NOMO-1 treated with dmso at 0.1 percent for 144 hours (cell line): ENCODE measurements around the gene QPRT.
"Not testable (repeated sequence)": the region's sequence is repeated elsewhere in the genome, so short reads cannot be mapped to it uniquely, and the experiment has no call there.

ENCODE experiments used
- DNase-seq: peaks from one replicate; lab custom pipeline; 2025; ENCODE audit not compliant: unreplicated experiment; lab: John Stamatoyannopoulos, UW

QPRT gene

GRCh38 chr16:29678691-29679267 lies at the start of gene QPRT:
QPRT (plus strand) TSS chr16:29679180; CDS start chr16:29679198, 18 bp downstream.
- no peak for DNase-seq

- not testable (repeated sequence) for DNase-seq
These were observed 49.7 kb upstream of the QPRT start for GRCh38 chr16:29629318-29629717.

- DNase-seq = not testable (repeated sequence)
These were observed 47.3 kb upstream of the QPRT start for GRCh38 chr16:29631658-29632057.

- DNase-seq = not testable (repeated sequence)
These were observed 43.1 kb upstream of the QPRT start for GRCh38 chr16:29635902-29636301.

- not testable (repeated sequence) for DNase-seq
These were observed 42.6 kb upstream of the QPRT start for GRCh38 chr16:29636368-29636767.

GRCh38 chr16:29638751-29639150 lies 40.2 kb upstream of the QPRT start:
- DNase-seq = not testable (repeated sequence)

- no peak for DNase-seq
These were observed 37.4 kb upstream of the QPRT start for GRCh38 chr16:29641561-29641960.

GRCh38 chr16:29643596-29643995 lies 35.4 kb upstream of the QPRT start:
- no peak for DNase-seq

- no peak for DNase-seq
These were observed 34.6 kb upstream of the QPRT start for GRCh38 chr16:29644338-29644857.

GRCh38 chr16:29644973-29645693 lies 33.8 kb upstream of the QPRT start:
- no peak for DNase-seq

- peak; percentile 78 for DNase-seq
These were observed 33.2 kb upstream of the QPRT start for GRCh38 chr16:29645694-29646187.

- no peak for DNase-seq
These were observed 32.0 kb upstream of the QPRT start for GRCh38 chr16:29646947-29647346.

GRCh38 chr16:29649588-29650494 lies 29.1 kb upstream of the QPRT start:
- no peak for DNase-seq

GRCh38 chr16:29650771-29651170 lies 28.2 kb upstream of the QPRT start:
- no peak for DNase-seq

- DNase-seq = no peak
These were observed 27.1 kb upstream of the QPRT start for GRCh38 chr16:29651774-29652349.

- no peak for DNase-seq
These were observed 25.5 kb upstream of the QPRT start for GRCh38 chr16:29653471-29653870.

- DNase-seq = not testable (repeated sequence)
These were observed 25.1 kb upstream of the QPRT start for GRCh38 chr16:29653890-29654289.

- DNase-seq = no peak
These were observed 22.1 kb upstream of the QPRT start for GRCh38 chr16:29656688-29657523.

- no peak for DNase-seq
These were observed 20.3 kb upstream of the QPRT start for GRCh38 chr16:29658705-29659104.
